ENCODE measurements around the gene RYR1. TPM values are rescaled to one million over a fixed set of nuclear protein-coding genes. Genes with fewer than 3 reads are reported as not detected.
"Not testable (repeated sequence)": the region's sequence is repeated elsewhere in the genome, so short reads cannot be mapped to it uniquely, and the experiment has no call there.

RYR1 gene
- total RNA-seq, 1 donor from 2014 or later: 0.32 TPM

DNA sequence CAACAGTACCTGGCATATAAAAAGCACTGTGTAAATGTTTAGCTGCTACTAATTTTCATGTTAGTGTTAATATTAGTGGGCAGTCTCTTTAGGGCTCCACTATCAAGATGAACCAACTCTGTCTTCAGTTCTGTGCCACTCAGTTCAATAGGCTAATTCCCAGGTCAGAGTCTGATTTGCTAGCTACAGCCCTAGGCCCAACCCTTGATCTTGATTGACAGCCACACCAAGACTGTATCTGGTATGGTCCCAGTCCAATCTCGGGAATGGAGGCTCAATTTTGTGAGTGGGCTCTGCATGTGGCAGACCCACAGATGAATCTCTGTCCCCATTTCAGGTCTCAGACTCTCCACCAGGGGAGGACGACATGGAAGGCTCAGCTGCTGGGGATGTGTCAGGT, 138.2 kb downstream of the RYR1 start:
- no peak for DNase-seq (ENCODE audit: low spot score)
- peaks cover 2% of the 10 kb centered on the region for H3K27me3 Mint-ChIP-seq (ENCODE audit: low read depth)
- no peaks in the 10 kb centered on the region for H3K9me3 Mint-ChIP-seq (ENCODE audit: low read depth)
- no peak overlapping the region for H3K4me3 Mint-ChIP-seq (ENCODE audit: unreplicated experiment)
- no peaks in the 10 kb centered on the region for H3K36me3 Mint-ChIP-seq (ENCODE audit: low read depth)
- no peaks in the 10 kb centered on the region for H3K4me1 Mint-ChIP-seq (ENCODE audit: low read depth)
- TF ChIP-seq, protein P1, sequence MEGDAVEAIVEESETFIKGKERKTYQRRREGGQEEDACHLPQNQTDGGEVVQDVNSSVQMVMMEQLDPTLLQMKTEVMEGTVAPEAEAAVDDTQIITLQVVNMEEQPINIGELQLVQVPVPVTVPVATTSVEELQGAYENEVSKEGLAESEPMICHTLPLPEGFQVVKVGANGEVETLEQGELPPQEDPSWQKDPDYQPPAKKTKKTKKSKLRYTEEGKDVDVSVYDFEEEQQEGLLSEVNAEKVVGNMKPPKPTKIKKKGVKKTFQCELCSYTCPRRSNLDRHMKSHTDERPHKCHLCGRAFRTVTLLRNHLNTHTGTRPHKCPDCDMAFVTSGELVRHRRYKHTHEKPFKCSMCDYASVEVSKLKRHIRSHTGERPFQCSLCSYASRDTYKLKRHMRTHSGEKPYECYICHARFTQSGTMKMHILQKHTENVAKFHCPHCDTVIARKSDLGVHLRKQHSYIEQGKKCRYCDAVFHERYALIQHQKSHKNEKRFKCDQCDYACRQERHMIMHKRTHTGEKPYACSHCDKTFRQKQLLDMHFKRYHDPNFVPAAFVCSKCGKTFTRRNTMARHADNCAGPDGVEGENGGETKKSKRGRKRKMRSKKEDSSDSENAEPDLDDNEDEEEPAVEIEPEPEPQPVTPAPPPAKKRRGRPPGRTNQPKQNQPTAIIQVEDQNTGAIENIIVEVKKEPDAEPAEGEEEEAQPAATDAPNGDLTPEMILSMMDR (IDR thresholded peaks at IDR 0.05): no peak
- no peak overlapping the region for H3K27ac Mint-ChIP-seq (ENCODE audit: unreplicated experiment)

DNA sequence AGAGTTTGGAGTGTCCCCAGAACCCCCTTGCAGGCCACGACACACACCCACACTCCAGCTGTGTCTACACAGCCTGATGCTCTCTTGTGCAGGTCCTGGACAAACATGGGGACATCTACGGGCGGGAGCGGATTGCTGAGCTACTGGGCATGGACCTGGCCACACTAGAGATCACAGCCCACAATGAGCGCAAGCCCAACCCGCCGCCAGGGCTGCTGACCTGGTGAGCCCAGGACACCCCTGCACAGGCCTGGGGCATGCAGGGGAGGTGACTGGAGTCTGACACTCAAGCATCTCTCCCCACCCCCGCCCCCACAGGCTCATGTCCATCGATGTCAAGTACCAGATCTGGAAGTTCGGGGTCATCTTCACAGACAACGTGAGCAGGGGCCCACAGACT, 144.3 kb downstream of the RYR1 start:
- no peak for DNase-seq (ENCODE audit: low spot score)
- Mint-ChIP-seq H3K27me3 (ENCODE audit: low read depth) (no peaks in the 10 kb centered on the region), H3K4me3 (ENCODE audit: unreplicated experiment) (no peak overlapping the region), H3K36me3 (ENCODE audit: low read depth) (no peaks in the 10 kb centered on the region), H3K9me3 (ENCODE audit: low read depth) (no peaks in the 10 kb centered on the region), H3K27ac (ENCODE audit: unreplicated experiment) (no peak overlapping the region), H3K4me1 (ENCODE audit: low read depth) (no peaks in the 10 kb centered on the region)
- TF ChIP-seq, protein P1 (IDR thresholded peaks at IDR 0.05): no peak

DNA sequence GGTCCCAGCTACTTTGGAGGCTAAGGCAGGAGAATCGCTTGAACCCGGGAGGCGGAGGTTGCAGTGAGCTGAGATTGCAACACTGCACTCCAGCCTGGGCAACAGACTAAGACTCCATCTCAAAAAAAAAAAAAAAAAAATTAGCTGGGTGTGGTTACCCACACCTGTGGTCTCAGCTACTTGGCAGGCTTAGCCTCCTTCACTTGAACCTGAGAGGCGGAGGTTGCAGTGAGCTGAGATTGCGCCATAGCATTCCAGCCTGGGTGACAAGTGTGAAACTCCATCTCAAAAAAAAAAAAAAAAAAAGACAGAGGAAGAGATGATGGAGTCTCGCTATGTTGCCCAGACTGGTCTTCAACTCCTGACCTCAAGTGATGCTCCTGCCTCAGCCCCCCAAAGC, 145.8 kb downstream of the RYR1 start:
- H3K9me3 Mint-ChIP-seq (ENCODE audit: low read depth); DNase-seq (ENCODE audit: low spot score); H3K36me3 Mint-ChIP-seq (ENCODE audit: low read depth); H3K27me3 Mint-ChIP-seq (ENCODE audit: low read depth); H3K27ac Mint-ChIP-seq (ENCODE audit: unreplicated experiment); H3K4me3 Mint-ChIP-seq (ENCODE audit: unreplicated experiment); H3K4me1 Mint-ChIP-seq (ENCODE audit: low read depth): not testable (repeated sequence)

DNA sequence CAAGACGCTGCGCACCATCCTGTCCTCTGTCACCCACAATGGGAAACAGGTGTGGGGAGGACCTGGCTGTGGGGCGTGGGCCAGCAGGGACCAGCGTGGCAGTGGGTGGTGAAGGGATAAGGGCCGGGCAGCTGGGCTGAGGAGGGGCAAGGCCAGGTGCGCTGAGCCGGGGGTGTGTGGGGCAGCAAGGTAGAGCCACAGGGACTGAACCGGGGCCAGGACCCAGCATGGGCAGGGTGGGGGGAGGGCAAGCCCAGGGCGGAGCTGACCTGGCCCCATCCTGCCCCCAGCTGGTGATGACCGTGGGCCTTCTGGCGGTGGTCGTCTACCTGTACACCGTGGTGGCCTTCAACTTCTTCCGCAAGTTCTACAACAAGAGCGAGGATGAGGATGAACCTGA, 146.6 kb downstream of the RYR1 start:
- Mint-ChIP-seq H3K9me3 (ENCODE audit: low read depth) (no peaks in the 10 kb centered on the region), H3K27ac (ENCODE audit: unreplicated experiment) (no peak overlapping the region), H3K4me3 (ENCODE audit: unreplicated experiment) (no peak overlapping the region), H3K36me3 (ENCODE audit: low read depth) (no peaks in the 10 kb centered on the region), H3K4me1 (ENCODE audit: low read depth) (no peaks in the 10 kb centered on the region), H3K27me3 (ENCODE audit: low read depth) (no peaks in the 10 kb centered on the region)
- TF ChIP-seq, protein P1 (IDR thresholded peaks at IDR 0.05): no peak
- no peak for DNase-seq (ENCODE audit: low spot score)

DNA sequence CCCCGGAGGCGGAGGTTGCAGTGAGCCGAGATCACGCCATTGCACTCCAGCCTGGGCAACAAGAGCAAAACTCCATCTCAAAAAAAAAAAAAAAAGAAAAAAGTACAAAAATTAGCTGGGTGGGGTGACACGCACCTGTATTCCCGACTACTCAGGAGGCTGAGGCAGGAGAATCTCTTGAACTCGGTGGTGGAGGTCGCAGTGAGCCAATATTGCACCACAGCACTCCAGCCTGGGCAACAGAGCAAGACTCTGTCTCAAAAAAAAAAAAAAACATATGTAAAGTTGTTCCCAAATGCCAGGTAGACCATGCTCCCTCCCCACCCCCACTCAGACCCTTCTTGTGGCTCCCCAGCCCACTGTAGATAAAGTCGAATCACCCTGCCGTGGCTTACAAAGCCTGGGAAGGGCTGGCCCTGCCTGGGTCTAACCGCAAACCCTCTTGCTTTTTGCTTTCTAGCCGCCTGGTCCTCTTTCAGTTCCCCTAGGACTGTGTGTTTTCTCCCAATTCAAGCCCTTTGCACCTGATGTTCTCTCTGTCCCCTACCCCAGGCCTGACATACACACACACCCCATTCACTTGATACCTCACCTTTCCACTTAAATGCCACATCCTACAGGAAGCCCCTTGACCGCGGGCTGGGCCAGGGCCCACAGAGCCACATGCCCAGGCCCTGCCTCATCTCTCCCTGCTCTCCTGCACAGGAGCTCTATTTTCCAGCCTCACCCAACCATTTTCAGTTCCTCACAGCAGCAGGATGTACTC, 149.9 kb downstream of the RYR1 start:
- H3K27ac Mint-ChIP-seq (ENCODE audit: unreplicated experiment): peak overlapping the region; percentile 50
- H3K4me3 Mint-ChIP-seq (ENCODE audit: unreplicated experiment): no peak overlapping the region
- no peaks in the 10 kb centered on the region for H3K9me3 Mint-ChIP-seq (ENCODE audit: low read depth)
- no peak for DNase-seq (ENCODE audit: low spot score)
- H3K4me1 Mint-ChIP-seq (ENCODE audit: low read depth): no peaks in the 10 kb centered on the region
- TF ChIP-seq, protein P1 (IDR thresholded peaks at IDR 0.05): no peak
- H3K36me3 Mint-ChIP-seq (ENCODE audit: low read depth): no peaks in the 10 kb centered on the region
- H3K27me3 Mint-ChIP-seq (ENCODE audit: low read depth): peaks cover 3% of the 10 kb centered on the region

DNA sequence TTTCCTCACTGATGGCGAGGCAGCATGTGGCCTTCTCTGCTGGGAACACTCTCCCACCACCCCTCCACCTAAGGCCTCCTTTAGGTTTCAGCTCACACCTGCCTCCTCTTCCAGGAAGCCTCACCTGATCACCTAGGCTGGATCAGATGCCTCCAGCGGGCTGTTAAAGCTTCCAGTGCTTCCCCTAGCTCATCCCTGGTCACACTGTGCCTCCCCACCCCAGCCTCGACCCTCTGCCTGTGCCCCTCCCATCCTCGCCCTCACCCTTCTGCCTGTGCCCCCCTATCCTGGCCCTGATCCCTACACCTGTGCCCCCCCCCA, 150.5 kb downstream of the RYR1 start:
- no peak for DNase-seq (ENCODE audit: low spot score)
- Mint-ChIP-seq H3K4me3 (ENCODE audit: unreplicated experiment) (no peak overlapping the region), H3K27me3 (ENCODE audit: low read depth) (peaks cover 3% of the 10 kb centered on the region), H3K27ac (ENCODE audit: unreplicated experiment) (peak overlapping the region; percentile 50), H3K36me3 (ENCODE audit: low read depth) (no peaks in the 10 kb centered on the region), H3K4me1 (ENCODE audit: low read depth) (no peaks in the 10 kb centered on the region), H3K9me3 (ENCODE audit: low read depth) (no peaks in the 10 kb centered on the region)
- TF ChIP-seq, protein P1 (IDR thresholded peaks at IDR 0.05): no peak
